HG02763 (cell line): ENCODE results near the gene TDRD6.
"Not testable (repeated sequence)": the region's sequence is repeated elsewhere in the genome, so short reads cannot be mapped to it uniquely, and the experiment has no call there.

Source experiments
- ATAC-seq: cut with Tn5 transposase; IDR thresholded peaks from one replicate; pipeline ENCODE4 v1.9.1; 2021; ENCODE audit warnings: mild to moderate bottlenecking, moderate library complexity; ENCODE audit not compliant: unreplicated experiment

The TDRD6 gene

DNA sequence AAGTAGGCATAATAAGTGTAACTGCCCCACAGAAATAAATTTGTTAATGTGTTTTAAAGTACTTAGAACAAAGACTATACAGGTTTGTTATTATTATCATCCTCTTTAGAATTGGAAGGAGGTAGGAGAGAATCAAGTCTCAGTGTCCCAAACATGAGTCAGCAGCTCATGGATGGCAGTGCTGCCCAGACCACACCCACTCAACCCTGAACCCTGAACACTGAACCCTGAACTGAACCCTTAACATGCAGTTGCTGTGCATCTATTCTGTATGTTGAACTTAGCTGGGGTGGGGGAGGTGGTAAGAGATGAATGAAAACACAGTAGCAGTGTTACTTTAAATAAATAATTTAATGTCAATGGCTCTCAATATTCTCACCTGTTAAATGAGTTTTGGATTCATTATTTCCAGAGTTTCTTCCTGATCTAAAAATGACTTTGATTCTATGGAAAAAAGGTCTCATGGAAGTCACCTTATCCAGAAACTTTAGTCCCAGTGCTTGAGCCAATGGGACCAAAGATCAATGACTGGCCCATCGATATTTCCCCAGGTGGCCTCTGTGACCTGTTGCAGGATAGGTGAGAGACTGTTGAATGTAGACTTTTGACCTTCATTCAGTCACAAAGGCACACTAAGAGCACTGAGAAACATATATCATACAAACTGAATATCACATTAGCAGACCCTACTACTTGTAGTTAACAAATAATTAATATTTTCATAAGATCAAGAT, 55.9 kb downstream of the TDRD6 start:
- no peak for ATAC-seq

DNA sequence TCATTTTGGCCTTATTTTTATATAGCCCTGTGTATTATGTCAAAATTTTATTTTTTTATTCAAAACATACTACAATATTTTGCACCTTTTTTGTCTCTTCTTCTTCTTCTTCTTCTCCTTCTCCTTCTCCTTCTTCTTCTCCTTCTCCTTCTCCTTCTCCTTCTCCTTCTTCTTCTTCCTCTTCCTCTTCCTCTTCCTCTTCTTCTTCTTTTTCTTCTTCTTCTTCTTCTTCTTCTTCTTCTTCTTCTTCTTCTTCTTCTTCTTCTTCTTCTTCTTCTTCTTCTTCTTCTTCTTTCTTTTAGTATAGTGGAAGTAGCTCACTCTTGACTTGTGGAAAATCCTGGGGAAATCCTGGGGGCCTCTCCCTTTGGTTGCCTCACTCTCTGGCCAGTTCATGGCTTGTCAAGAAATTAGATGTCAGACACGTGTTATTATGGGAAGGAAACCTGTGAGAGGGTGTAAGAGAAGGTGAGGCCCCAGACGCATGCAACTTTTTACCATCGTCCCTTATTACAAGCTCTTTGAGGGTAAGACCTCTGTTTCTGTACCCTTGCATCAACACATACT, 56.6 kb downstream of the TDRD6 start:
- not testable (repeated sequence) for ATAC-seq

DNA sequence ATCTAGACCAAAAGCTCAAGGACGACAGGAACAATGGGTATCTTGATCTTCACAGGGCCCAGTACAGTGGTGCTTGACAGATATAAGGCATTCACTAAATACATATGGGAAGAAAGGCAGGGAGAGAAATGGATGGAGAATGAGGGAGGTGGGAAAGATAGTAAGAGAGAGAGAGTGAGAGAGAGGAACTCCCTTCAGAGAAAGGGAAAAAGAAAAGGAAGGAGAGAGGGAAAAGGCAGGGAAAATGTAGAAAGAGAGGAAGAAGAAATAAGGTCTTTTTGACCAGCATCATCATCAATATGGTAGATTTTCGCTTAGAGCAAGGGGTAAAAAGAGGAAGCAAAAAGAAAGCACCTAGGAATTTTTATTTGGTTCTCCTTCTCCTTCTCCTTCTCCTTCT, 58.3 kb downstream of the TDRD6 start:
- ATAC-seq, result no peak

DNA sequence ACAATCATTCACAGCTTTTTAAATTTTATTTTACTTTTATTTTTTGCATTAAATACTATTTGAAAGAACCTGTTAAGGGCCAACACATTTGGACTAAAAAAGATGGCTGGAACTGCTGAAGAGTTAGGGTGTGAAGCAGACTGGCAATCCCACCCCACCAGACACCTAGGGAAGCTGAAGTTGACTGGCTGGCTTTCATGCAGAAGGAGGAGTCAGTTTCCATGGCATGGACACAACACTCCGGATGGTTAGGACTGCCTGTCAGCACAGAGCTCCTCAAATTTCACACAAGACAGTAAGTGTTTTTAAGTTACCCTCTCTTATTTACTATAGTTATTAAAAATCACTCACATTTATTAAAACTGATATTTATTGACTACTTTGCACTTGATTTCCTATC, 59.0 kb downstream of the TDRD6 start, which contains the start of gene ANKRD66:
TSS of gene ANKRD66 (plus strand) at position 238 of the 400 bp plus-strand sequence. CDS start 5,016 bp downstream, outside the sequence.
- no peak for ATAC-seq

DNA sequence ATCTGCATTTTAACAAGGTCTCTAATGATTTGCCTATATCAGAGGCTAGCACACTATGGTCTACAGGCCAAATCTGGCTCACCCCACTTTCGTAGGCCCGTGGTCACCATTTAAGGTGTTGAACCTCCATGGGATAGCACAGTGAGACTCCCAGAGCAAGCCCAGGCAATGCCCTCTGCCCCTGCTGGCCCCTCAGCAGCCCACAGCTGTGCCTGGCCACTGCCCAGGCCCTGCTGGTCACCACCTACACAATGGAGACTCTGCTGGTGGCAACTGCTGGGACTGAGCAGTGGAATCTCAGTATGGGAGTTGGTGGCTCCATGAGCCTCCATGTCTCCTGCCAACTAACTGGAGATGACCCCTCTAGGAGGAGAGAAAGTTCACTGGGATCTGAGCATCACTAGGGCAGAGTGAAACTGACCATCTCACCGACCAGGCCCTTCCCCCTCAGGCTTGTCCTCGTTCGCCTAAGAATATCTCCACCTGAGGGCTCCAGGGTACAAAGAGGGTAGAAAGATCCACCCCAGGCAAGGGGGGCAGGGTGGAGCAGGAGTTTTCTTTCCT, 61.3 kb downstream of the TDRD6 start:
- no peak for ATAC-seq

DNA sequence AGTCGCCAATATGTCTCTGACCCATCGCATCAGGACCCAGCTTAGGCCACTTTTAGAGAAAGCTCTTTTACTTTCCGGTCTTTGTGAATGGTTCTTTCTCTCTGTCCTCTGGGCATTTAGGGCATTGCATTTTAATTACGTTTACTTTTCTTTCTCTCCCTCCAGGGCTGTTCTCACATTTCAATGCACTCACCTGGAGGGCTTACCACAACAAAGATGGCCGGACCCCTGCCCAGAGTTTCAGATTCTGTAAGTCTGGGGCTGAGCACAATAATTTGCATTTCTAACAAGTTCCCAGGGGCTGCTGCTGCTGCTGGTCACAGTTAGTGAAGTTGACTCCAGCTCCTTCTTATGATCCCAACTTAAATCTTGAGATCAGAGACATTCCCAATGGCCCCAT, 62.0 kb downstream of the TDRD6 start:
- no peak for ATAC-seq

DNA sequence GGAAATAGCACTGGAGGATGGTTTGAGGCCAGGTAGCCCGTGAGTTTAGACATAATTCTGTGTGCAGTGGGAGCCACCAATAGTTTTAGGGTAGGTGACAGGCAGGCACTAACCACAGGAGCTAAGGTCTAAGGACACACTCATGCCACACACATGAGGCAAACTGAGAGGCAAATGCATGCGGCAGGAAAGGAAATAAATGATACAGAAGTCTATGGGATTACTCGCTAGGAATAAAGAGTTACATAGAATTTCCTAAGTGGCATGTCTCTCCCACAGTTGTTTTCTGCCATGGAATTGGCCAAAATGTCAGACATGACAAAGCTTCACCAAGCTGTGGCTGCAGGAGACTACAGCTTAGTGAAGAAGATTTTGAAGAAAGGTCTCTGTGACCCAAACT, 64.0 kb downstream of the TDRD6 start:
- ATAC-seq, result no peak
